Gastroesophageal sphincter (tissue), 4 donors: ENCODE measurements around the gene CRIP3. TPM values are rescaled to one million over a fixed set of nuclear protein-coding genes. Genes with fewer than 3 reads are reported as not detected.
A peak's percentile ranks its signal among the peaks of the same experiment; 100 is the strongest.
"Not testable (repeated sequence)": the region's sequence is repeated elsewhere in the genome, so short reads cannot be mapped to it uniquely, and the experiment has no call there.

Experiments
- ATAC-seq: fragments of 150-250 bp; one replicate; pipeline ENCODE4 v1.9.1; 2016; ENCODE audit warnings: mild to moderate bottlenecking, moderate library complexity
- H3K27ac ChIP-seq, 4 donors: fragments of 200-600 bp; sonication (generic) in 3 of 4; 1 replicate in 3 of 4; 2 replicates in 1 of 4; pipeline ENCODE4 v1.5.1; 2016 to 2019
- H3K27me3 ChIP-seq: fragments of 200-600 bp; sonication (generic); one replicate; pipeline ENCODE4 v1.5.1; 2019
- H3K36me3 ChIP-seq, 2 donors: fragments of 200-600 bp; sonication (generic); one replicate each; pipeline ENCODE4 v1.5.1; 2019; ENCODE audit warnings: control low read depth in 1 of 2
- H3K4me1 ChIP-seq, 3 donors: fragments of 200-600 bp; sonication (generic); 1 replicate in 2 of 3; 2 replicates in 1 of 3; pipeline ENCODE4 v1.5.1; 2016 to 2019; ENCODE audit warnings: control low read depth in 2 of 3
- H3K4me3 ChIP-seq, 2 donors: fragments of 200-600 bp; sonication (generic); one replicate each; pipeline ENCODE4 v1.5.1; 2019; ENCODE audit warnings: mild to moderate bottlenecking in 1 of 2, moderate library complexity in 1 of 2
- H3K9me3 ChIP-seq, 3 donors: fragments of 200-600 bp; sonication (generic); one replicate each; pipeline ENCODE4 v1.5.1; 2017 to 2019; ENCODE audit warnings: control low read depth in 2 of 3
- CTCF ChIP-seq, 4 experiments: fragments of 200-600 bp in 2 of 4; fragments of 450-650 bp in 2 of 4; sonication (generic) in 1 of 4; IDR thresholded peaks; one replicate each; pipeline ENCODE4 v1.5.1; 2017 to 2019; ENCODE audit warnings: antibody characterized with exemption in 4 of 4, mild to moderate bottlenecking in 2 of 4, moderate library complexity in 2 of 4
- EP300 ChIP-seq: sonication (generic); formaldehyde crosslinking; IDR thresholded peaks from one replicate; pipeline ENCODE4 v1.6.1; 2017; ENCODE audit warnings: antibody characterized with exemption, mild to moderate bottlenecking
- POLR2A ChIP-seq, 2 donors: fragments of 450-650 bp; IDR thresholded peaks; one replicate each; pipeline ENCODE4 v1.6.1; 2017; ENCODE audit warnings: antibody characterized with exemption in 2 of 2, mild to moderate bottlenecking in 2 of 2, moderate library complexity in 1 of 2
- POLR2AphosphoS5 ChIP-seq: sonication (generic); formaldehyde crosslinking; IDR thresholded peaks from one replicate; pipeline ENCODE4 v1.6.1; 2017; ENCODE audit warnings: antibody characterized with exemption
- WGBS, 2 donors: methylation state at CpG; one replicate each; pipeline ENCODE4 v1.1.5; 2018; ENCODE audit warnings: low coverage in 1 of 2; 5-methylcytosine and 5-hydroxymethylcytosine counted together
- total RNA-seq, 4 donors: library from RNA; depleted of rRNA; stranded (reverse); fragments of >200 nt; gene quantifications; one replicate each; pipeline ENCODE4 v1.1.0, GENCODE V29; 2016

CRIP3 gene
- total RNA-seq = not detected

- H3K4me1 ChIP-seq = peaks cover 0 to 17% (median 9%) of the 10 kb centered on the region in 3 donors
- WGBS, 2 donors = 0% methylated on average over 1 to 5 of the region's 39 CpGs
- no peaks in the 10 kb centered on the region for H3K9me3 ChIP-seq
- no peak within 1 kb of the TSS for H3K27ac ChIP-seq
- no peaks in the 10 kb centered on the region for H3K36me3 ChIP-seq
- TF ChIP-seq EP300 (no peak), POLR2A (IDR thresholded peaks at IDR 0.05) (no peak), POLR2AphosphoS5 (no peak), CTCF (IDR thresholded peaks at IDR 0.05) (no peak)
- H3K27me3 ChIP-seq = peaks cover 35% of the 10 kb centered on the region
- ATAC-seq = peak; percentile 70
- peak within 1 kb of the TSS; percentile 17 to 46 for H3K4me3 ChIP-seq
Observed at GRCh38 chr6:43308101-43308989, at the start of gene CRIP3. CRIP3 (minus strand) TSS chr6:43308826; CDS start chr6:43308792, 34 bp downstream.

GRCh38 chr6:43355862-43356590, 47.4 kb upstream of the CRIP3 start:
- no peaks in the 10 kb centered on the region for H3K9me3 ChIP-seq
- 56 to 70% methylated on average over 1 of the region's 2 CpGs for WGBS, 2 donors
- no peak overlapping the region for H3K4me3 ChIP-seq
- no peak for TF ChIP-seq EP300
- no peaks in the 10 kb centered on the region for H3K27me3 ChIP-seq
- H3K36me3 ChIP-seq = peaks cover 6 to 92% of the 10 kb centered on the region in 2 donors
- H3K4me1 ChIP-seq = no peaks in the 10 kb centered on the region
- no peak for ATAC-seq
- no peak overlapping the region for H3K27ac ChIP-seq

- not testable (repeated sequence) for H3K9me3 ChIP-seq, H3K27me3 ChIP-seq, ATAC-seq, H3K4me1 ChIP-seq, H3K27ac ChIP-seq, H3K4me3 ChIP-seq
- WGBS, 2 donors = 86 to 89% methylated on average over 4 of the region's 5 CpGs
- H3K36me3 ChIP-seq = peaks cover 15 to 92% of the 10 kb centered on the region in 2 donors
Observed at GRCh38 chr6:43351951-43352350, 43.3 kb upstream of the CRIP3 start.

- no peaks in the 10 kb centered on the region for H3K9me3 ChIP-seq
- 65 to 86% methylated on average over 3 of the region's 3 CpGs for WGBS, 2 donors
- H3K36me3 ChIP-seq = peaks cover 9 to 98% of the 10 kb centered on the region in 2 donors
- H3K27ac ChIP-seq = no peak overlapping the region
- ATAC-seq = no peak
- H3K4me3 ChIP-seq = no peak overlapping the region
- H3K27me3 ChIP-seq = no peaks in the 10 kb centered on the region
- H3K4me1 ChIP-seq = no peaks in the 10 kb centered on the region
- TF ChIP-seq POLR2AphosphoS5 (no peak), EP300 (no peak), POLR2A (IDR thresholded peaks at IDR 0.05) (no peak), CTCF (IDR thresholded peaks at IDR 0.05) (no peak)
Observed at GRCh38 chr6:43347444-43347843, 38.8 kb upstream of the CRIP3 start.

GRCh38 chr6:43347021-43347420, 38.4 kb upstream of the CRIP3 start:
- no peak for ATAC-seq
- 67 to 88% methylated on average over 2 to 3 of the region's 3 CpGs for WGBS, 2 donors
- H3K4me1 ChIP-seq = no peaks in the 10 kb centered on the region
- TF ChIP-seq CTCF (IDR thresholded peaks at IDR 0.05) = no peak
- no peak for TF ChIP-seq EP300
- TF ChIP-seq POLR2AphosphoS5 = no peak
- TF ChIP-seq POLR2A (IDR thresholded peaks at IDR 0.05) = no peak
- H3K27me3 ChIP-seq = no peaks in the 10 kb centered on the region
- H3K36me3 ChIP-seq = peaks cover 9 to 98% of the 10 kb centered on the region in 2 donors
- H3K9me3 ChIP-seq = no peaks in the 10 kb centered on the region
- H3K27ac ChIP-seq = no peak overlapping the region
- H3K4me3 ChIP-seq = no peak overlapping the region

- peaks cover 9 to 98% of the 10 kb centered on the region in 2 donors for H3K36me3 ChIP-seq
- H3K27ac ChIP-seq, ATAC-seq, H3K4me1 ChIP-seq, H3K9me3 ChIP-seq, H3K27me3 ChIP-seq, H3K4me3 ChIP-seq: not testable (repeated sequence)
- 99% methylated on average over 9 of the region's 11 CpGs; no CpG with 5 or more reads in 1 of the 2 donors for WGBS, 2 donors
Observed at GRCh38 chr6:43346243-43346642, 37.6 kb upstream of the CRIP3 start.
